ENCODE results near the gene RTP5.

RTP5 gene

GRCh38 chr2:241858206-241859016 is 11.1 kb upstream of the RTP5 start, which contains the start of gene PDCD1:
Gene PDCD1, minus strand, starts transcription at chr2:241858894. Its CDS starts 56 bp downstream, at chr2:241858838.
- peak; percentile 26 for DNase-seq

GRCh38 chr2:241859017-241859435 is 10.5 kb upstream of the RTP5 start:
- DNase-seq = no peak

- DNase-seq = no peak
These were observed 9.9 kb upstream of the RTP5 start for GRCh38 chr2:241859436-241860183.

GRCh38 chr2:241860184-241861078 is 9.1 kb upstream of the RTP5 start:
- DNase-seq = no peak

GRCh38 chr2:241861264-241861663 is 8.3 kb upstream of the RTP5 start:
- DNase-seq = no peak

- DNase-seq = no peak
These were observed 7.4 kb upstream of the RTP5 start for GRCh38 chr2:241862093-241862492.

GRCh38 chr2:241862775-241863535 is 6.6 kb upstream of the RTP5 start:
- no peak for DNase-seq

- no peak for DNase-seq
These were observed 6.0 kb upstream of the RTP5 start for GRCh38 chr2:241863536-241863954.

- no peak for DNase-seq
These were observed 5.2 kb upstream of the RTP5 start for GRCh38 chr2:241864168-241864849.

- no peak for DNase-seq
These were observed 4.7 kb upstream of the RTP5 start for GRCh38 chr2:241864850-241865213.

GRCh38 chr2:241865416-241865956 is 4.0 kb upstream of the RTP5 start:
- no peak for DNase-seq

- DNase-seq = no peak
These were observed 3.4 kb upstream of the RTP5 start for GRCh38 chr2:241865957-241866789.

- no peak for DNase-seq
These were observed 2.5 kb upstream of the RTP5 start for GRCh38 chr2:241866790-241867645.

GRCh38 chr2:241867776-241868420 is 1.6 kb upstream of the RTP5 start:
- no peak for DNase-seq

GRCh38 chr2:241868661-241869081 is 858 bp upstream of the RTP5 start:
- no peak for DNase-seq

GRCh38 chr2:241870081-241870541 is 582 bp downstream of the RTP5 start:
- DNase-seq = no peak

GRCh38 chr2:241870611-241871537 is 1.3 kb downstream of the RTP5 start:
- DNase-seq = no peak
